ENCODE data around the gene CCSAP.

The CCSAP gene

GRCh38 chr1:229285440-229285839 is 57.4 kb downstream of the CCSAP start:
- no peak for DNase-seq

GRCh38 chr1:229284887-229285286 is 58.0 kb downstream of the CCSAP start:
- no peak for DNase-seq

DNA sequence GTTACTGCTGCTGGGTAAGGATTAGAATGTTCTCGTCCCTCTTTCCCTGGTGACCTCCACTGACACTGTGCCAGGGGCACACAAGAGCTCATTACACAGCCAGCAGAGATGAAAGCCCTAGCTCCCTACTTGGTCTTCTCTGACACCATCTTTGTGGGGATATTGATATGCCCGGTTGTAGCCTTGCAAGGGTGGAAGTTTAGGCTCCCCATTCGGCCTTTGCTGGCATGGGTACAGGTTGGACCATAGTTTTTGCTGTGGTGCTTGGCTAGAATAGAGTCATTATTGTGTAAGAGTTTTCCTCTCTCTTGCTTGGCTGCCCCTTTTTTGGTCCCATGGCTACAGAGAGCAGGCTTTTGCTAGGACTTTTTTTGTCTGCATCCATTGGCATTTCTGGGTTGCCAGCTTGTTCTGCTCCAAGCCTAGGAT is 59.6 kb downstream of the CCSAP start:
- DNase-seq = no peak

DNA sequence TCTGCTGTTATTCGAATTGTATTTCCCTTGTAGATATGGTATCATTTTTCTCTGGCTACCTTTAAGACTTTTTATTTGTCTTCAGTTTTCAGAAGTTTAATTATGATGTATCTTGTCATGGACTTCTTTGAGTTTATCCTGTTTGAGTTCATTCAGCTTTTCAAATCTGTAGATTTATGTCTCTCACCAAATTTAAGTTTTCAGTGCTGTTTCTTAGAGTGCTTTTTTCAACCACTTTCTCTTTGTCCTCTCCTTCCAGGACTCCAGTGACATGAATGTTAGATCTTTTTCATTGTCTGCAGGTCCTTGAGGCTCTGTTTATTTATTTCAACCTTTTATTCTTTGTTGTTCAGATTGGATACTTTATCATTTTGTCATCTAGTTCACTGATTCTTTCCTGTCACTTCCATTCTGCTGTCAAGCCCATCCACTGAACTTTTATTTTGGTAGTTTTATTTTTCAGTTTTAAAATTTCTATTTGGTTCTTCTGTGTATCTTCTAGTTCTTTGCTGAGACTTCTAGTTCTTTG is 60.5 kb downstream of the CCSAP start:
- no peak for DNase-seq

DNA sequence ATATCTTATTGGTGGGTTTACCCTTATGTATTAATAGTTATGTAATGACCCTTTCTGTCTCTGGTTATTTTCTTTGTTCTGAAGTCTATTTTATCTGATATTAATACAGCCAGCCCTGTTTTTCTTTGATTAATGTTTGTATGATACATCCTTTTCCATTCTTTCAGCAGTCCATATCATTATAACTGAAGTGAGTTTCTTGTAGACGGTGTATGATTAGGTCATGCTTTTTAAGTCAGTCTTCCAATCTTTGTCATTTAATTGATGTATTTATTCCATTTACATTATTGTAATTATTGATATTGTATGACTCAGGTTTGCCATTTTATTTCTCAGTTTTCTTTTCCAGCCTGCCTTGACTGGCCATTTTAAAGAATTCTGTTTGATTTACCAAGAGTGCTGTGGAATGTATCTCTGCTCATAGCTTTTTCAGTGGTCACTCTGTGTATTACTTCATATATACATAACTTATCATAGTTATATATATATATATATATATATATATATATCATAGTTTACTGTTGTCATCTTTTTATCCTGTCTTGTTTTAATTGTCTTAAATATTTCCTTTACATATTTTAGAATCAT is 61.4 kb downstream of the CCSAP start:
- DNase-seq = no peak

- no peak for DNase-seq
Observed at GRCh38 chr1:229280921-229281320, 61.9 kb downstream of the CCSAP start.

DNA sequence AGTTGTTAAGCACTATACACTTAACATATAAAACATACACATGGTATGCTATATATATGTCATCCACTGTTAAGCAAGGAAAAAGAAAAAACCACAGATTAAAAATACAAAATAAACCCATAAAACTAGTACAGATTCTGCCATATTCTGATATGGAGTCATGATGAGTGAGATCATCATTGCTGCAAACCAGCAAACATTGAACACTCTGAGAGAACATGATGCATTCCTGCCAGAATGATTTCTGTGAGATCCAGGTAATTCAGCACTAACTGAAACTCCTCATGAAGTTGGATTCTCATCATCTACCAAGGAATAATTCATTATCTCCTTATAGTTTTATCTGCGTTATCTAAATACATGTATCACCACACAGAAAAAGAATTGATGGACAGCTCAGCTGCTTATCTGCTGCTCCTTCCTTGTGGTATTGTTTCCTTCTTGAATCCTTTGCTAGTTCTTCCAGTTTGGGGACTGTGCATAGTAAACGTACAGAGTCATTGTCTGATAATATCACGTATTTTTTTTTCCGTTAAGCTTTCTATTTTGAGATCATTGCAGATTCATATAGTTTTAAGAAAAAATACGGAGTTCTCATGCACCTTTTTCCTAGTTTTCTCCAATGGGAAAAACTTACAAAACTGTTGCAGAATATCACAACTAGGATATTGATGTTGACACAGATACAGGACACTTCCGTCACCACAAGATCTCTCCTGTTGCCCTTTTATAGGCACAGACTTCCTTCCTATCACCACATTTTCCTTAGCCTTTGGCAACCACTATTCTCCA is 62.6 kb downstream of the CCSAP start:
- DNase-seq = no peak

GRCh38 chr1:229279242-229279641 is 63.6 kb downstream of the CCSAP start:
- no peak for DNase-seq

DNA sequence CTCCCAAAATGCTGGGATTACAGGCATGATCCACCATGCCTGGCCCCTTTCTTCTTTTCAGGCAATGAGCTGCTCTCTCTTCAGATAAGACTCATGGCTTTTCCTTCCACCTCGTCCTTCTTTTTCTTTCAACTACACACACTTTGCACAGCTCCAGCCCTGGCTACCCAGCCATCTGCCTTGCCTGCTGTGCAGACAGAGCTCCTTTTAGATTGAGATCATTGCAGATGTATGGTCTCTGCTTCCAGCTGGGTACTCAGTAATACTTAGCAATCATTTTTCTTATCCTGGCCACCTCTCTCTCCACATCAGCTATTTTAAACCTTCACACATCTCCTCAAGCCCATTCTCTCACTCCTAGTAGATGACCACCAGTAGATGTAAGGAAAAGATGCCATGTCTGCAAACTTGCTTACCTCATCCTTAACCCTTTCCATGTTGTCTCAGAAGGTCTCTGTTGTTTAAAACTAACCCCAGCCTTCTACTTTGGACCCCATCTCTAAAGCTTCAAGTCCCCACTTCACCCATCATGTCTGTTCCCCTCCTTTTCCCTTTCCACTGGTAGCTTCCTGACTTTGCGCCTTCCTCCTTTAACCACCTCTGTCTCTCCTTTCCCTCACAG is 64.6 kb downstream of the CCSAP start:
- DNase-seq = no peak

GRCh38 chr1:229275005-229275404 is 67.8 kb downstream of the CCSAP start:
- DNase-seq = no peak

- DNase-seq = no peak
Observed at GRCh38 chr1:229273507-229274232, 69.2 kb downstream of the CCSAP start.

DNA sequence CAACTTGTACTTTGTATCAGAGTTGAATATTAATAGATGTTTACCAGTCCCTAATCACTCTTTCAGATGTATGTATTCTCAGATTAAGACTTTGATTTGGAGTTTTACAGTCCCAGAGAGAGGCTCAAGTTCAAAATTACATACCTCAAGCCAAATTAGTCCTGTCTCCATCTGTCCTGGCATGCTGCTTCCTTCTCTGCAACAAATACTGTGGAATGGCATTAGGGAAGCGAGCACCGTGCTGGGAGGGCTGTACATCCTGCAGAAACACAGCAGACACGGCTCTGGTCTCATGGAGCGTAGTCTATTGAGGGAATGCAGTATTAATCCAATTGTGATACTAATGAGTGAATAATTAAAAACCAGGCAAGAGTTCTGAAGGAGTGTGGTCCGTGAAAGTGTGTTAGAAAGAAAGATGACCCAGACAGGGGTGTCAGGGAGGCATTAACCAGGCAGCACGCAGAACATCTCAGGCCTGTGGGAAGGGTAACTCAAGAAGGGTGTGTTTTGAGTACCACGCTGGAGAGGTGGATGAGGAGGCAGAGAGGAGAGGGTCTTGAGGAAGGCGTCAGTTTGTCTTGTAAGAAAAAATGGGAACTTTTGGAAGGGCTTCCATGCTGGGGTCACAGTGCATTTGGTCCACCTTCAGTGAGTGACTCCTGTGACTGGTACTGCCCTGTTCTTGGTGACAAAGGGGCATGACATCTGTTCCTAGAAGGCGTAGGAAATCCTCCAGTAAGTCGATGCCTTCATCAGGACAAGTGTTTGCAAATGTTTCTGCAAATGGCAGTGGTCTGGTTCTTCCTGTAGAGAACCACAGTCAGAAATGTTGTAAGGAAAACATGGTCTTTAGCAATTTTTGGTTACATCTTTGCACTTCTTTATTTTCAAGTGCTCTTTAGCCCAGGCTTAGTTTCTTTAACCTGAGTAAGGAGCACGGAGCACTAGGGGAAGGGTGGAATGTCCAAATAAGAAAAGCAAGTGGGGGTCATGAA is 70.4 kb downstream of the CCSAP start:
- DNase-seq = no peak

- peak; percentile 47 for DNase-seq
Observed at GRCh38 chr1:229271448-229272159, 71.2 kb downstream of the CCSAP start.
